HEK293 (cell line): ENCODE measurements around the gene POLL.
A peak's percentile ranks its signal among the peaks of the same experiment; 100 is the strongest.

ENCODE experiments used
- CTCF ChIA-PET: fragments of 350-600 bp; formaldehyde crosslinking; extraction: SDS; loops from one replicate; lab custom pipeline; 2021; ENCODE audit warnings: antibody characterized with exemption; lab: Yijun Ruan, JAX
- POLR2A ChIA-PET: fragments of 300-600 bp; formaldehyde crosslinking; extraction: SDS; loops from one replicate; lab custom pipeline; 2020; ENCODE audit warnings: antibody characterized with exemption, inconsistent platforms; lab: Yijun Ruan, JAX
- H3K27ac ChIP-seq: fragments of 200-500 bp; sonication (Bioruptor generic); 2 replicates; pipeline ENCODE4 v1.5.1; 2014; ENCODE audit warnings: low read depth, low read length, control low read depth, inconsistent platforms; ENCODE audit errors: extremely low read depth
- H3K36me3 ChIP-seq, 2 experiments: fragments of 200-500 bp in 1 of 2; sonication (Bioruptor generic) in 1 of 2; 1 replicate in 1 of 2; 2 replicates in 1 of 2; pipeline ENCODE4 v1.5.1; 2014 to 2017; ENCODE audit warnings: inconsistent platforms in 2 of 2, low read length in 2 of 2; ENCODE audit not compliant: control insufficient read depth in 2 of 2, insufficient read depth in 1 of 2
- H3K4me1 ChIP-seq: fragments of 200-500 bp; sonication (Bioruptor generic); 2 replicates; pipeline ENCODE4 v1.5.1; 2014; ENCODE audit warnings: mild to moderate bottlenecking, low read length, inconsistent platforms; ENCODE audit not compliant: control insufficient read depth, insufficient read depth
- H3K4me3 ChIP-seq: 2 replicates; pipeline ENCODE4 v1.5.1; 2011; ENCODE audit warnings: low read depth, mild to moderate bottlenecking, control low read depth, low read length, moderate library complexity
- H3K9me3 ChIP-seq: fragments of 200-500 bp; sonication (Bioruptor generic); 2 replicates; pipeline ENCODE4 v1.5.1; 2014; ENCODE audit warnings: low read depth, low read length, inconsistent platforms; ENCODE audit not compliant: control insufficient read depth, insufficient read depth
- EGR2 ChIP-seq: fragments of 450-650 bp; formaldehyde crosslinking; IDR thresholded peaks from 2 replicates; pipeline ENCODE4 v1.5.1; 2016; ENCODE audit warnings: low read depth, missing biosample characterization, missing genetic modification characterization
- HOXC10 ChIP-seq: sonication (generic); formaldehyde crosslinking; IDR thresholded peaks from 2 replicates; pipeline ENCODE4 v1.8.1; 2023; ENCODE audit warnings: mild to moderate bottlenecking, missing genetic modification reagents
- INSM2 ChIP-seq: fragments of 450-650 bp; formaldehyde crosslinking; IDR thresholded peaks from 2 replicates; pipeline ENCODE4 v1.5.1; 2016; ENCODE audit warnings: missing biosample characterization, missing genetic modification characterization
- RBAK ChIP-seq: fragments of 450-650 bp; formaldehyde crosslinking; IDR thresholded peaks from 2 replicates; pipeline ENCODE4 v1.5.1; 2016; ENCODE audit warnings: missing biosample characterization, missing genetic modification characterization
- ZBTB20 ChIP-seq: fragments of 450-650 bp; formaldehyde crosslinking; IDR thresholded peaks from 2 replicates; pipeline ENCODE4 v1.5.1; 2016; ENCODE audit warnings: missing biosample characterization, missing genetic modification characterization
- ZFHX2 ChIP-seq: fragments of 450-650 bp; formaldehyde crosslinking; conservative IDR thresholded peaks from 2 replicates; pipeline ENCODE4 v1.5.1; 2016; ENCODE audit warnings: missing biosample characterization, missing genetic modification characterization
- ZNF132 ChIP-seq: fragments of 450-650 bp; formaldehyde crosslinking; IDR thresholded peaks from 2 replicates; pipeline ENCODE4 v1.5.1; 2017; ENCODE audit warnings: missing biosample characterization, missing genetic modification characterization, borderline replicate concordance
- ZNF140 ChIP-seq: fragments of 450-650 bp; formaldehyde crosslinking; IDR thresholded peaks from 2 replicates; pipeline ENCODE4 v1.5.1; 2016; ENCODE audit warnings: missing biosample characterization, missing genetic modification characterization
- ZNF148 ChIP-seq: fragments of 450-650 bp; formaldehyde crosslinking; IDR thresholded peaks from 2 replicates; pipeline ENCODE4 v1.5.0; 2017; ENCODE audit warnings: missing biosample characterization, missing genetic modification characterization, borderline replicate concordance
- ZNF248 ChIP-seq: fragments of 450-650 bp; formaldehyde crosslinking; IDR thresholded peaks from 2 replicates; pipeline ENCODE4 v1.5.1; 2017; ENCODE audit warnings: missing biosample characterization, missing genetic modification characterization
- ZNF394 ChIP-seq: fragments of 450-650 bp; formaldehyde crosslinking; IDR thresholded peaks from 2 replicates; pipeline ENCODE4 v1.5.1; 2016; ENCODE audit warnings: missing biosample characterization, missing genetic modification characterization, mild to moderate bottlenecking, moderate library complexity, borderline replicate concordance
- ZNF555 ChIP-seq: fragments of 450-650 bp; formaldehyde crosslinking; conservative IDR thresholded peaks from 2 replicates; pipeline ENCODE4 v1.5.1; 2017; ENCODE audit warnings: missing biosample characterization, mild to moderate bottlenecking, missing genetic modification characterization, inconsistent platforms
- ZNF626 ChIP-seq: fragments of 450-650 bp; sonication (Bioruptor Pico); formaldehyde crosslinking; IDR thresholded peaks from 2 replicates; pipeline ENCODE4 v1.5.1; 2018; ENCODE audit warnings: missing biosample characterization, missing genetic modification characterization, inconsistent platforms
- ZNF654 ChIP-seq: fragments of 450-650 bp; formaldehyde crosslinking; IDR thresholded peaks from 2 replicates; pipeline ENCODE4 v1.5.1; 2016; ENCODE audit warnings: low read depth, missing biosample characterization, missing genetic modification characterization
- ZNF658 ChIP-seq: fragments of 450-650 bp; formaldehyde crosslinking; IDR thresholded peaks from 2 replicates; pipeline ENCODE4; 2016; ENCODE audit warnings: missing biosample characterization, missing genetic modification characterization
- ZNF677 ChIP-seq: fragments of 450-650 bp; IDR thresholded peaks from 2 replicates; pipeline ENCODE4 v1.5.0; 2018; ENCODE audit warnings: missing biosample characterization, mild to moderate bottlenecking, missing genetic modification characterization, moderate library complexity
- TF ChIP-seq, protein P1 (sequence below): fragments of 450-650 bp; formaldehyde crosslinking; IDR thresholded peaks from 2 replicates; pipeline ENCODE4 v1.5.1; 2016; ENCODE audit warnings: missing biosample characterization, missing genetic modification characterization

The POLL gene

GRCh38 chr10:101617824-101618568 lies 29.9 kb upstream of the POLL start:
- H3K27ac ChIP-seq, result no peak overlapping the region
- H3K4me1 ChIP-seq, result no peaks in the 10 kb centered on the region
- H3K9me3 ChIP-seq, result no peaks in the 10 kb centered on the region
- ChIA-PET POLR2A (no interaction called here), CTCF (interaction anchor here (1.1 to 1.3 kb wide), 3 partner anchors 16 to 132 kb away, joined by 3 to 5 read pairs (median 3); partner anchors contain the start of genes DPCD and POLL)
- TF ChIP-seq ZNF132 (tag by site-specific recombination), result no peak
- TF ChIP-seq ZNF658 (tag by site-specific recombination), result no peak
- peaks cover 0 to 15% of the 10 kb centered on the region in 2 experiments; a peak in 2 of 3 replicates for H3K36me3 ChIP-seq
- no peak overlapping the region for H3K4me3 ChIP-seq

GRCh38 chr10:101617102-101617823 lies 29.2 kb upstream of the POLL start:
- ChIA-PET POLR2A (no interaction called here), CTCF (interaction anchor here (0.8 to 1.3 kb wide), 4 partner anchors 15 to 139 kb away, joined by 3 to 5 read pairs (median 4); partner anchors contain the start of genes DPCD and POLL)
- no peaks in the 10 kb centered on the region for H3K9me3 ChIP-seq
- H3K4me3 ChIP-seq, result no peak overlapping the region
- H3K27ac ChIP-seq, result no peak overlapping the region
- H3K4me1 ChIP-seq, result no peaks in the 10 kb centered on the region
- peaks cover 0 to 17% of the 10 kb centered on the region in 2 experiments; a peak in 2 of 3 replicates for H3K36me3 ChIP-seq
- no peak for TF ChIP-seq ZNF148 (tag by site-specific recombination)
- TF ChIP-seq EGR2, result peak; percentile 90
- TF ChIP-seq, protein P1, sequence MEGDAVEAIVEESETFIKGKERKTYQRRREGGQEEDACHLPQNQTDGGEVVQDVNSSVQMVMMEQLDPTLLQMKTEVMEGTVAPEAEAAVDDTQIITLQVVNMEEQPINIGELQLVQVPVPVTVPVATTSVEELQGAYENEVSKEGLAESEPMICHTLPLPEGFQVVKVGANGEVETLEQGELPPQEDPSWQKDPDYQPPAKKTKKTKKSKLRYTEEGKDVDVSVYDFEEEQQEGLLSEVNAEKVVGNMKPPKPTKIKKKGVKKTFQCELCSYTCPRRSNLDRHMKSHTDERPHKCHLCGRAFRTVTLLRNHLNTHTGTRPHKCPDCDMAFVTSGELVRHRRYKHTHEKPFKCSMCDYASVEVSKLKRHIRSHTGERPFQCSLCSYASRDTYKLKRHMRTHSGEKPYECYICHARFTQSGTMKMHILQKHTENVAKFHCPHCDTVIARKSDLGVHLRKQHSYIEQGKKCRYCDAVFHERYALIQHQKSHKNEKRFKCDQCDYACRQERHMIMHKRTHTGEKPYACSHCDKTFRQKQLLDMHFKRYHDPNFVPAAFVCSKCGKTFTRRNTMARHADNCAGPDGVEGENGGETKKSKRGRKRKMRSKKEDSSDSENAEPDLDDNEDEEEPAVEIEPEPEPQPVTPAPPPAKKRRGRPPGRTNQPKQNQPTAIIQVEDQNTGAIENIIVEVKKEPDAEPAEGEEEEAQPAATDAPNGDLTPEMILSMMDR (tag by site-specific recombination), result peak; percentile 24; the same call in 1 of the 2 replicates
- TF ChIP-seq ZFHX2, result peak; percentile 96
- no peak for TF ChIP-seq ZNF677

GRCh38 chr10:101616415-101617101 lies 28.5 kb upstream of the POLL start:
- peaks cover 0 to 19% of the 10 kb centered on the region in 2 experiments; a peak in 2 of 3 replicates for H3K36me3 ChIP-seq
- no peak overlapping the region for H3K27ac ChIP-seq
- no peaks in the 10 kb centered on the region for H3K9me3 ChIP-seq
- no peak overlapping the region for H3K4me3 ChIP-seq
- POLR2A ChIA-PET, result no interaction called here
- CTCF ChIA-PET, result interaction anchor here (0.8 to 3.5 kb wide), 7 partner anchors 14 to 164 kb away, joined by 3 to 10 read pairs (median 3); partner anchors contain the start of genes DPCD and POLL
- no peaks in the 10 kb centered on the region for H3K4me1 ChIP-seq
- TF ChIP-seq ZNF626 (tag by site-specific recombination), result no peak
- TF ChIP-seq ZNF394 (tag by site-specific recombination), result no peak
- no peak for TF ChIP-seq INSM2 (tag by site-specific recombination)
- no peak for TF ChIP-seq ZNF140 (tag by site-specific recombination)
- no peak for TF ChIP-seq RBAK (tag by site-specific recombination)
- TF ChIP-seq ZNF654 (tag by site-specific recombination), result no peak
- no peak for TF ChIP-seq ZNF555 (tag by site-specific recombination)
- no peak for TF ChIP-seq ZBTB20 (tag by site-specific recombination)
- TF ChIP-seq, protein P1 (tag by site-specific recombination), result no peak
- no peak for TF ChIP-seq HOXC10 (CRISPR knock-in tag)
- TF ChIP-seq ZNF248, result no peak
